Activated CD4-positive, CD25-positive, alpha-beta regulatory T cell treated with anti-CD3 and anti-CD28 coated beads, Interleukin-2, amount 50 U/mL, for 16 hours (primary cell): ENCODE results near the gene ADCYAP1R1.

Experiments
- DNase-seq: peaks from one replicate; pipeline ENCODE4 v3.0.0-alpha.2; 2020; ENCODE audit warnings: low read depth, low spot score

The ADCYAP1R1 gene

GRCh38 chr7:31051598-31052486 lies at the start of gene ADCYAP1R1:
Gene ADCYAP1R1, plus strand, starts transcription at chr7:31052308. Its CDS starts 10,957 bp downstream, at chr7:31063265.
- no peak for DNase-seq

- DNase-seq, result no peak
Observed at GRCh38 chr7:31003097-31003496, 49.0 kb upstream of the ADCYAP1R1 start.

GRCh38 chr7:31003721-31004120 lies 48.4 kb upstream of the ADCYAP1R1 start:
- DNase-seq, result no peak

- DNase-seq, result no peak
Observed at GRCh38 chr7:31004393-31004792, 47.7 kb upstream of the ADCYAP1R1 start.

- no peak for DNase-seq
Observed at GRCh38 chr7:31006857-31007256, 45.3 kb upstream of the ADCYAP1R1 start.

- no peak for DNase-seq
Observed at GRCh38 chr7:31007634-31008033, 44.5 kb upstream of the ADCYAP1R1 start.

- DNase-seq, result no peak
Observed at GRCh38 chr7:31014826-31015225, 37.3 kb upstream of the ADCYAP1R1 start.

GRCh38 chr7:31017032-31017675 lies 35.0 kb upstream of the ADCYAP1R1 start:
- DNase-seq, result no peak

GRCh38 chr7:31017721-31018120 lies 34.4 kb upstream of the ADCYAP1R1 start:
- no peak for DNase-seq

- DNase-seq, result no peak
Observed at GRCh38 chr7:31019509-31019908, 32.6 kb upstream of the ADCYAP1R1 start.

- no peak for DNase-seq
Observed at GRCh38 chr7:31020161-31020560, 31.9 kb upstream of the ADCYAP1R1 start.

GRCh38 chr7:31020652-31021051 lies 31.5 kb upstream of the ADCYAP1R1 start:
- no peak for DNase-seq

GRCh38 chr7:31022117-31022516 lies 30.0 kb upstream of the ADCYAP1R1 start:
- DNase-seq, result no peak

GRCh38 chr7:31022726-31023125 lies 29.4 kb upstream of the ADCYAP1R1 start:
- DNase-seq, result no peak

- DNase-seq, result no peak
Observed at GRCh38 chr7:31023877-31024276, 28.2 kb upstream of the ADCYAP1R1 start.

- DNase-seq, result no peak
Observed at GRCh38 chr7:31027161-31027965, 24.7 kb upstream of the ADCYAP1R1 start.

GRCh38 chr7:31028006-31028405 lies 24.1 kb upstream of the ADCYAP1R1 start:
- DNase-seq, result no peak

- no peak for DNase-seq
Observed at GRCh38 chr7:31028417-31028992, 23.6 kb upstream of the ADCYAP1R1 start.

- DNase-seq, result no peak
Observed at GRCh38 chr7:31029251-31030042, 22.7 kb upstream of the ADCYAP1R1 start.

GRCh38 chr7:31033674-31034300 lies 18.3 kb upstream of the ADCYAP1R1 start:
- DNase-seq, result no peak
